ENCODE measurements around the gene AIRE.
A peak's percentile ranks its signal among the peaks of the same experiment; 100 is the strongest.

AIRE gene

DNA sequence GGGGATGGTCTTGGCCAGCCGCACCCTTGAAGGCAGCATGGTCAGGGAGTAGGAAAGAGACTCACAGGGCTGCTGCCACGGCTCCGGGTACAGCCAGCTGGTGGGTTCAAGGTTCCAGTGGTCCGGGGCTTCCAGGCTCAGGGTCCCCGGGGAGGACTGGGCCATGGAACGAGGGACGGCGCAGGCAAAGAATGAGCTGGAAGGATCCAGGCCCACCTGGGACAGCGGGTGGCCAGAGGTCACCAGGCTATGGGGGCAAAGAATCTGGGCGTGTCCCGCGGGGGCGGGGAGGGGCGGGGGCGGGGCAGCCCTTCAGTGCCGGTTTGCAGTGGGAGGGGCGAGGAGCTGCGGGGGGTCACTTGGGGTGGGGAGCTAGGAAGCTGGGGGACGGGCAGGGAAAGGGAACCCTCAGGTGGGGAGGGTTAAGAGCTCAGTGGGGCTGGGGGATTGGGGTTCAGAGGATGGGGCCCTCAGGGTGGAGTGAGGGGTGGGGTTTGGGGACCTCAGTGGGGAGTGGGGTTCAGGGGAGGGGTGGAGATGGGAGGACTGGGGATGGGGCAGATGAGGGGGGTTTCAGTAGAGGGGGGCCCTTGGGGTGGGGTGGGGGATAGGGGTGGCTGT lies 23.9 kb upstream of the AIRE start, which contains the start of gene DNMT3L:
Gene DNMT3L, minus strand, starts transcription at position 223 of the 621 bp plus-strand sequence. CDS start 638 bp downstream, outside the sequence.
- TF ChIP-seq FOXM1 (IDR thresholded peaks at IDR 0.05; ENCODE audit: borderline replicate concordance, low read depth): no peak
- no peak for TF ChIP-seq TEAD4 (IDR thresholded peaks at IDR 0.05)
- TF ChIP-seq CREB1 (IDR thresholded peaks at IDR 0.05; ENCODE audit: low read depth): no peak
- TF ChIP-seq NFIC (IDR thresholded peaks at IDR 0.05): no peak
- TF ChIP-seq, protein P1, sequence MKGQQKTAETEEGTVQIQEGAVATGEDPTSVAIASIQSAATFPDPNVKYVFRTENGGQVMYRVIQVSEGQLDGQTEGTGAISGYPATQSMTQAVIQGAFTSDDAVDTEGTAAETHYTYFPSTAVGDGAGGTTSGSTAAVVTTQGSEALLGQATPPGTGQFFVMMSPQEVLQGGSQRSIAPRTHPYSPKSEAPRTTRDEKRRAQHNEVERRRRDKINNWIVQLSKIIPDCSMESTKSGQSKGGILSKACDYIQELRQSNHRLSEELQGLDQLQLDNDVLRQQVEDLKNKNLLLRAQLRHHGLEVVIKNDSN (IDR thresholded peaks at IDR 0.05): no peak
- no peak for TF ChIP-seq TAF1 (IDR thresholded peaks at IDR 0.05; ENCODE audit: low read depth)
- TF ChIP-seq TCF12 (IDR thresholded peaks at IDR 0.05; ENCODE audit: low read depth): no peak
- TF ChIP-seq EP300 (IDR thresholded peaks at IDR 0.05; ENCODE audit: borderline replicate concordance): no peak
- no peak for TF ChIP-seq CEBPB (IDR thresholded peaks at IDR 0.05)
- TF ChIP-seq ZBTB7A (IDR thresholded peaks at IDR 0.05; ENCODE audit: low read depth): no peak
- no peak for TF ChIP-seq RAD21 (IDR thresholded peaks at IDR 0.05; ENCODE audit: low read depth)
- TF ChIP-seq YY1 (IDR thresholded peaks at IDR 0.05; ENCODE audit: low read depth): no peak
- TF ChIP-seq EGR1 (IDR thresholded peaks at IDR 0.05): no peak
- TF ChIP-seq REST (IDR thresholded peaks at IDR 0.05; ENCODE audit: low read depth): no peak
- no peak for TF ChIP-seq MAX (IDR thresholded peaks at IDR 0.05)

- TF ChIP-seq ZBTB7A (IDR thresholded peaks at IDR 0.05; ENCODE audit: low read depth) (no peak), EGR1 (IDR thresholded peaks at IDR 0.05) (no peak), REST (IDR thresholded peaks at IDR 0.05; ENCODE audit: low read depth) (no peak)
- TF ChIP-seq, protein P1 (IDR thresholded peaks at IDR 0.05): no peak
Measured at GRCh38 chr21:44262338-44263056, 23.2 kb upstream of the AIRE start.

- no peak for TF ChIP-seq NFIC (IDR thresholded peaks at IDR 0.05)
- peak; percentile 67 for TF ChIP-seq ZBTB7A (IDR thresholded peaks at IDR 0.05; ENCODE audit: low read depth)
Measured at GRCh38 chr21:44263221-44263760, 22.4 kb upstream of the AIRE start.

GRCh38 chr21:44263768-44264167 lies 21.9 kb upstream of the AIRE start:
- TF ChIP-seq CEBPB (IDR thresholded peaks at IDR 0.05) (no peak), TAF1 (IDR thresholded peaks at IDR 0.05; ENCODE audit: low read depth) (no peak), ZBTB7A (IDR thresholded peaks at IDR 0.05; ENCODE audit: low read depth) (no peak), NFIC (IDR thresholded peaks at IDR 0.05) (no peak), EP300 (IDR thresholded peaks at IDR 0.05; ENCODE audit: borderline replicate concordance) (no peak), FOXM1 (IDR thresholded peaks at IDR 0.05; ENCODE audit: borderline replicate concordance, low read depth) (no peak), REST (IDR thresholded peaks at IDR 0.05; ENCODE audit: low read depth) (no peak), EGR1 (IDR thresholded peaks at IDR 0.05) (no peak), CREB1 (IDR thresholded peaks at IDR 0.05; ENCODE audit: low read depth) (no peak), MAX (IDR thresholded peaks at IDR 0.05) (no peak), RAD21 (IDR thresholded peaks at IDR 0.05; ENCODE audit: low read depth) (no peak), TEAD4 (IDR thresholded peaks at IDR 0.05) (no peak), TCF12 (IDR thresholded peaks at IDR 0.05; ENCODE audit: low read depth) (no peak), YY1 (IDR thresholded peaks at IDR 0.05; ENCODE audit: low read depth) (no peak)
- TF ChIP-seq, protein P1 (IDR thresholded peaks at IDR 0.05): no peak
